Measurements from ENCODE around the gene VPS13D.

Gene VPS13D

DNA sequence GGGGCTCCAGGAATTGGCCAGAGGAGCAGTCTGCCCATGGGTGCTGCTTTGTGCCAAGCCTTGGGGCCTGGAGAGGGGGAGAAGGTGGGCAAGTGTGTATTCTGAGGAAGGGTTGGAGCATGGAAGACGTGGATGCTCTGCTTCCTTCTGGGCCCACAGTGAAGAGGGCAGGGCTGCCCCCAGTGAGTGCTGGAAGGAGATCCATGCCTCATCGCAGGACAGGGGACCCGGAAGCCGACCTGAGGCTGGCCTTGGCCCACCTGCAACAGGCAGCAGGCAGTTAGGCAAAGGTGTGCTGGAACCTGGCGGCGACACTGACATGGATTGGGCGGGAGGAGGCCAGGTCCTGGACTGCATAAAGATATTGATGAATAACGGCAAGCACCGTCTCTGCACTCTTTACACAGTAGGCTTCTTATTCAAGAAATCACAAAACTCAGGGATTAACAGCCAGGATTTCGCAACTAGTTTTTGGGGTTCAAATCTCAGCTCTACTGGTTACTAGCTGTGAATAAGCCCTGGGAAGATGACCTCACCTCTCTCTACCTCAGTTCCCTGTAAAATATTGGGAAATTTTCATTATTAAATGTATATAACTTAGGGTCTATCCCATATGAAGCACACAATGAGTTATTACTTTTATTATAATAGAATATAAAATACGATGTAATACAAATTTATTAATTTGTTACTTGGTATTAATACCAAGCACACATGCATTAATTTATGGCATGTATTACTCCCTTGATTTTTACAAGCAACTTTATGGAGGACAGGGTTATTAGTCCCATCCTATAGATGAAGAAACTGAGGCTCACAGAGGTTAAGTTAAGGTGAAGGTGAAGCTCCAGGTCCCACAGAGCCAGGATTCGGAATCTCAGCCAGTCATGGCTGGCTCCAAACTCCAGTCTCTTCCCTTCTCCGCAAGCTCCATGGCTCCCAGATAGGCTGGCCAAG is 325.9 kb downstream of the VPS13D start:
- no peak overlapping the region for H2BK15ac ChIP-seq (ENCODE audit: low read depth, poor library complexity, severe bottlenecking)
- H3K36me3 ChIP-seq (ENCODE audit: control insufficient read depth in 1 of 2, insufficient read depth in 2 of 2, low read depth in 1 of 2, low read length in 2 of 2), result no peaks in the 10 kb centered on the region
- H3K4ac ChIP-seq (ENCODE audit: low read depth in 1 of 2, low read length in 2 of 2), result no peak overlapping the region
- H3K18ac ChIP-seq (ENCODE audit: low read depth in 1 of 2, low read length in 2 of 2), result no peak overlapping the region
- peak overlapping the region; percentile 77 for H2BK5ac ChIP-seq (ENCODE audit: low read depth, low read length, poor library complexity, severe bottlenecking)
- H4K91ac ChIP-seq (ENCODE audit: low read length), result no peak overlapping the region
- no peak overlapping the region for H3K4me2 ChIP-seq (ENCODE audit: low read length, poor library complexity, severe bottlenecking)
- no peak for DNase-seq
- no peak overlapping the region for H3K23ac ChIP-seq (ENCODE audit: low read length in 2 of 2)
- peak overlapping the region; percentile 81 for H2AK5ac ChIP-seq (ENCODE audit: low read length, severe bottlenecking)
- H2AFZ ChIP-seq (ENCODE audit: low read depth, low read length), result no peak overlapping the region
- 81% methylated on average over 12 of the region's 13 CpGs for WGBS
- H3K79me1 ChIP-seq (replicated peaks; ENCODE audit: low read length, poor library complexity, severe bottlenecking), result no peaks in the 10 kb centered on the region
- no peak overlapping the region for H2BK120ac ChIP-seq (ENCODE audit: low read depth, low read length)
- H3K27ac ChIP-seq (ENCODE audit: low read length, poor library complexity, severe bottlenecking), result peak overlapping the region; percentile 66
- no peak overlapping the region for H3K4me3 ChIP-seq (ENCODE audit: insufficient read depth in 1 of 2, low read depth in 1 of 2, low read length in 2 of 2)
- no peak overlapping the region for H2BK12ac ChIP-seq (ENCODE audit: low read length in 2 of 2)
- H3K4me1 ChIP-seq (ENCODE audit: control insufficient read depth, insufficient read depth, low read depth, low read length), result peaks cover 27% of the 10 kb centered on the region
- peaks cover 0 to 3% of the 10 kb centered on the region in 2 experiments for H3K27me3 ChIP-seq (ENCODE audit: control insufficient read depth in 1 of 2, insufficient read depth in 1 of 2, low read length in 2 of 2)
- H4K8ac ChIP-seq (ENCODE audit: low read length), result no peak overlapping the region
- H3K9me3 ChIP-seq (ENCODE audit: control insufficient read depth, low read length), result no peaks in the 10 kb centered on the region
- peak overlapping the region in 1 of 2 experiments; percentile 53 for H3K14ac ChIP-seq (ENCODE audit: low read length in 2 of 2)
- H3K9ac ChIP-seq (ENCODE audit: low read length), result no peak overlapping the region

DNA sequence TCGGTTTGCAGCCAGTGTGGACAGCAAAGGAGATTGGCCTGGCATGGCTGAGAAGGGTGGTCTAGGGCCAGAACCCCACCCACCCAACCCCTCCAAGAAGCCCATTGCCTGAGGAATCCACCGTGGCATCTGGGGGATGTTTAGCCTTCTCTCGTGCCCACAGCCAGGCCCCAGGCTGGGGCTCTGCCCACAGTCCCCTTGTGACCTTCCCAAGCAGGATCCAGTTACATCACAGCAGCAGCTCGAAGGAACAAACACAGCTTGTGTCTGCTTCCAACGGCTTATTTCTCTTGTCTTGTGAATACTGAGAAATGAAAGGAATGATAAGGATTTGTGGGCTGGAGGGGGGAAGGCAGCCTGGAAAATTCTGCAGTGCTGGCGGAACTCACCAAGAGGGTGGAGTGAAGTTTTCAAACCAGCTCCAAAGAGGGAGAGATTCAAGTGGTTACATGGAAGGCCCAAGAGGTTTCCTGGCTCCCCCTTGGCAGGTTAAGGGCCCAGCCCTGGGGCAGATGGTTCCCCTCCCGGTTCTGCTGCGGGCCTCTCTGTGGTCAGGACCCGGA is 326.6 kb downstream of the VPS13D start:
- H4K8ac ChIP-seq (ENCODE audit: low read length), result no peak overlapping the region
- no peak overlapping the region for H2BK12ac ChIP-seq (ENCODE audit: low read length in 2 of 2)
- peaks cover 0 to 3% of the 10 kb centered on the region in 2 experiments for H3K27me3 ChIP-seq (ENCODE audit: control insufficient read depth in 1 of 2, insufficient read depth in 1 of 2, low read length in 2 of 2)
- H3K4me2 ChIP-seq (ENCODE audit: low read length, poor library complexity, severe bottlenecking), result peak overlapping the region; percentile 42
- H2BK120ac ChIP-seq (ENCODE audit: low read depth, low read length), result no peak overlapping the region
- peak overlapping the region; percentile 77 for H2BK5ac ChIP-seq (ENCODE audit: low read depth, low read length, poor library complexity, severe bottlenecking)
- H3K18ac ChIP-seq (ENCODE audit: low read depth in 1 of 2, low read length in 2 of 2), result no peak overlapping the region
- no peak overlapping the region for H3K23ac ChIP-seq (ENCODE audit: low read length in 2 of 2)
- no peak overlapping the region for H3K4ac ChIP-seq (ENCODE audit: low read depth in 1 of 2, low read length in 2 of 2)
- no peak overlapping the region for H2AFZ ChIP-seq (ENCODE audit: low read depth, low read length)
- H2BK15ac ChIP-seq (ENCODE audit: low read depth, poor library complexity, severe bottlenecking), result no peak overlapping the region
- 49% methylated on average over 9 of the region's 9 CpGs for WGBS
- H3K14ac ChIP-seq (ENCODE audit: low read length in 2 of 2), result no peak overlapping the region
- no peaks in the 10 kb centered on the region for H3K9me3 ChIP-seq (ENCODE audit: control insufficient read depth, low read length)
- no peaks in the 10 kb centered on the region for H3K36me3 ChIP-seq (ENCODE audit: control insufficient read depth in 1 of 2, insufficient read depth in 2 of 2, low read depth in 1 of 2, low read length in 2 of 2)
- H2AK5ac ChIP-seq (ENCODE audit: low read length, severe bottlenecking), result peak overlapping the region; percentile 54
- peak overlapping the region; percentile 15 for H3K9ac ChIP-seq (ENCODE audit: low read length)
- H3K79me1 ChIP-seq (replicated peaks; ENCODE audit: low read length, poor library complexity, severe bottlenecking), result no peaks in the 10 kb centered on the region
- H3K4me1 ChIP-seq (ENCODE audit: control insufficient read depth, insufficient read depth, low read depth, low read length), result peaks cover 27% of the 10 kb centered on the region
- no peak overlapping the region for H4K91ac ChIP-seq (ENCODE audit: low read length)
- H3K27ac ChIP-seq (ENCODE audit: low read length, poor library complexity, severe bottlenecking), result peak overlapping the region; percentile 82
- no peak overlapping the region for H3K4me3 ChIP-seq (ENCODE audit: insufficient read depth in 1 of 2, low read depth in 1 of 2, low read length in 2 of 2)
- peak; percentile 83 for DNase-seq

GRCh38 chr1:12556957-12557935 is 327.4 kb downstream of the VPS13D start:
- Histone ChIP-seq H3K4me2 (ENCODE audit: low read length, poor library complexity, severe bottlenecking) (peak overlapping the region; percentile 42), H3K4me3 (ENCODE audit: insufficient read depth in 1 of 2, low read depth in 1 of 2, low read length in 2 of 2) (no peak overlapping the region), H3K4ac (ENCODE audit: low read depth in 1 of 2, low read length in 2 of 2) (no peak overlapping the region), H4K91ac (ENCODE audit: low read length) (no peak overlapping the region), H3K79me1 (replicated peaks; ENCODE audit: low read length, poor library complexity, severe bottlenecking) (no peaks in the 10 kb centered on the region), H3K14ac (ENCODE audit: low read length in 2 of 2) (no peak overlapping the region), H3K18ac (ENCODE audit: low read depth in 1 of 2, low read length in 2 of 2) (no peak overlapping the region), H3K9me3 (ENCODE audit: control insufficient read depth, low read length) (no peaks in the 10 kb centered on the region), H2BK12ac (ENCODE audit: low read length in 2 of 2) (no peak overlapping the region), H3K23ac (ENCODE audit: low read length in 2 of 2) (no peak overlapping the region), H3K36me3 (ENCODE audit: control insufficient read depth in 1 of 2, insufficient read depth in 2 of 2, low read depth in 1 of 2, low read length in 2 of 2) (no peaks in the 10 kb centered on the region), H3K4me1 (ENCODE audit: control insufficient read depth, insufficient read depth, low read depth, low read length) (peaks cover 27% of the 10 kb centered on the region), H4K8ac (ENCODE audit: low read length) (no peak overlapping the region), H2AFZ (ENCODE audit: low read depth, low read length) (no peak overlapping the region), H2AK5ac (ENCODE audit: low read length, severe bottlenecking) (peak overlapping the region; percentile 54), H3K27ac (ENCODE audit: low read length, poor library complexity, severe bottlenecking) (peak overlapping the region; percentile 82), H2BK15ac (ENCODE audit: low read depth, poor library complexity, severe bottlenecking) (no peak overlapping the region), H2BK120ac (ENCODE audit: low read depth, low read length) (no peak overlapping the region), H3K27me3 (ENCODE audit: control insufficient read depth in 1 of 2, insufficient read depth in 1 of 2, low read length in 2 of 2) (peaks cover 0 to 3% of the 10 kb centered on the region in 2 experiments), H3K9ac (ENCODE audit: low read length) (peak overlapping the region; percentile 15), H2BK5ac (ENCODE audit: low read depth, low read length, poor library complexity, severe bottlenecking) (no peak overlapping the region)
- 94% methylated on average over 17 of the region's 17 CpGs for WGBS
- no peak for DNase-seq

Measured in mesenchymal stem cell (in vitro differentiated cells and primary cell).